ENCODE data around the gene CCL18. TPM values are rescaled to one million over a fixed set of nuclear protein-coding genes. Genes with fewer than 3 reads are reported as not detected.
"Not testable (repeated sequence)": the region's sequence is repeated elsewhere in the genome, so short reads cannot be mapped to it uniquely, and the experiment has no call there.

CCL18 gene
- total RNA-seq (2014; rRNA removed; shearing (Covaris generic)) = not detected in 2 replicates

GRCh38 chr17:36063786-36064541 lies at the start of gene CCL18:
Gene CCL18 (plus strand): TSS chr17:36064272. CDS start chr17:36064343, 71 bp downstream.
- DNase-seq (ENCODE audit: low read depth) = no peak

- no peak for DNase-seq (ENCODE audit: low read depth)
These were observed 49.1 kb upstream of the CCL18 start for GRCh38 chr17:36014946-36015345.

GRCh38 chr17:36015895-36016294 lies 48.2 kb upstream of the CCL18 start:
- DNase-seq (ENCODE audit: low read depth) = not testable (repeated sequence)

- no peak for DNase-seq (ENCODE audit: low read depth)
These were observed 47.5 kb upstream of the CCL18 start for GRCh38 chr17:36016555-36016954.

- no peak for DNase-seq (ENCODE audit: low read depth)
These were observed 46.3 kb upstream of the CCL18 start, which contains the start of gene CCL23 for GRCh38 chr17:36017799-36018198. Gene CCL23 (minus strand): TSS chr17:36017972. CDS start chr17:36017897, 75 bp downstream.

GRCh38 chr17:36019423-36019822 lies 44.6 kb upstream of the CCL18 start:
- DNase-seq (ENCODE audit: low read depth) = no peak

GRCh38 chr17:36024106-36024869 lies 39.8 kb upstream of the CCL18 start:
- DNase-seq (ENCODE audit: low read depth) = no peak

GRCh38 chr17:36027761-36028160 lies 36.3 kb upstream of the CCL18 start:
- DNase-seq (ENCODE audit: low read depth) = no peak

- no peak for DNase-seq (ENCODE audit: low read depth)
These were observed 33.1 kb upstream of the CCL18 start for GRCh38 chr17:36030956-36031355.

- no peak for DNase-seq (ENCODE audit: low read depth)
These were observed 29.9 kb upstream of the CCL18 start for GRCh38 chr17:36034127-36034526.

GRCh38 chr17:36036235-36036634 lies 27.8 kb upstream of the CCL18 start:
- no peak for DNase-seq (ENCODE audit: low read depth)

GRCh38 chr17:36048066-36048465 lies 16.0 kb upstream of the CCL18 start:
- DNase-seq (ENCODE audit: low read depth) = no peak

- no peak for DNase-seq (ENCODE audit: low read depth)
These were observed 14.4 kb upstream of the CCL18 start for GRCh38 chr17:36049643-36050042.

- DNase-seq (ENCODE audit: low read depth) = no peak
These were observed 8.9 kb upstream of the CCL18 start for GRCh38 chr17:36055171-36055570.

GRCh38 chr17:36055921-36056520 lies 8.1 kb upstream of the CCL18 start:
- no peak for DNase-seq (ENCODE audit: low read depth)

GRCh38 chr17:36057911-36058310 lies 6.2 kb upstream of the CCL18 start:
- no peak for DNase-seq (ENCODE audit: low read depth)

- DNase-seq (ENCODE audit: low read depth) = no peak
These were observed 4.7 kb upstream of the CCL18 start for GRCh38 chr17:36059406-36059805.

- DNase-seq (ENCODE audit: low read depth) = no peak
These were observed 3.3 kb upstream of the CCL18 start for GRCh38 chr17:36060816-36061215.

GRCh38 chr17:36066365-36066985 lies 2.4 kb downstream of the CCL18 start:
- no peak for DNase-seq (ENCODE audit: low read depth)

GRCh38 chr17:36068524-36068923 lies 4.5 kb downstream of the CCL18 start:
- DNase-seq (ENCODE audit: low read depth) = no peak

GRCh38 chr17:36069136-36069535 lies 5.1 kb downstream of the CCL18 start:
- DNase-seq (ENCODE audit: low read depth) = no peak

- DNase-seq (ENCODE audit: low read depth) = no peak
These were observed 6.4 kb downstream of the CCL18 start for GRCh38 chr17:36070427-36070826.

Data from Daoy (cell line).